Astrocyte (in vitro differentiated cells and primary cell): ENCODE measurements around the gene DOCK10.

Source experiments
- EZH2 ChIP-seq: IDR thresholded peaks from 2 replicates; pipeline ENCODE4 v1.6.1; 2012; ENCODE audit warnings: mild to moderate bottlenecking, low read length, inconsistent platforms; ENCODE audit not compliant: insufficient read depth
- TF ChIP-seq, protein P1 (sequence below): IDR thresholded peaks from 2 replicates; pipeline ENCODE4 v1.5.1; 2011; ENCODE audit warnings: low read depth, mild to moderate bottlenecking, inconsistent platforms, low read length, moderate library complexity; ENCODE audit not compliant: insufficient read depth

DNA sequence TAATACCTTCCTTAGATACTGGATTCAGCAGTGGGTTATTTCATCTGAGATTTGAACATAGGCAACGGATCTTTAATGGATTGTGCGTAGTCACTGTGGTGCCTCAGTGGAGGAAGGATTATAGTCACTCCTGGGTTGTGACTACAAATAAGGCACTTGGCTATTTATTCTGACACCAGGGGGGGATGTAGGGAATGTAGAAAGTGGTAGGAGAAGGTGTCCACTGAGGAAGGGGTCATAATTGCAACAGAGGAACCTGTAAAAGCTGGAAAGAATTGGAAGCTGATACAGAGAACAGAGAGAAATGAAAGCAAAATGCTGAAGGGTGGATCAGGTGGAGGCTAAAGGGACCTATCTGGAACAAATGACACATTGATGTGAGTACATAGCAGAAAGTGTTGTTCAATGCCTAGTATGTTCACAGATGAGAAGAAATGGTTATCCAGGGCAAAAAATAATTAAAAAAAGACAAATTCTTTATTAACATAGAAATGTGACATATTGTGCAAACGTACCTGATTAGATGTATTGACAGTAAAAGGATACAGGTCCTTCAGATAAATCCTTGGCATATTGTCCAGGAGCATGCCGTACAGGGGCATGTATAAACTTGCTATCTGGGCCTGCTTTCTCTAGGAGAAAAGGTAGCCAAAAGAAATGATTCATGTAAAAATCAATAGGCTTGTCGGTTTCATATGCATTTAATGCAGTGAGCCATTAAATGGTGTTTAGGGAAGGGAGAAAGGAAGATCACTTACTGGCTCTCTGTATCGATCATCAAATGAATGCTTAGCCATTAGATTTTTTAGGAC is 234.9 kb downstream of the DOCK10 start:
- TF ChIP-seq EZH2 = no peak
- TF ChIP-seq, protein P1, sequence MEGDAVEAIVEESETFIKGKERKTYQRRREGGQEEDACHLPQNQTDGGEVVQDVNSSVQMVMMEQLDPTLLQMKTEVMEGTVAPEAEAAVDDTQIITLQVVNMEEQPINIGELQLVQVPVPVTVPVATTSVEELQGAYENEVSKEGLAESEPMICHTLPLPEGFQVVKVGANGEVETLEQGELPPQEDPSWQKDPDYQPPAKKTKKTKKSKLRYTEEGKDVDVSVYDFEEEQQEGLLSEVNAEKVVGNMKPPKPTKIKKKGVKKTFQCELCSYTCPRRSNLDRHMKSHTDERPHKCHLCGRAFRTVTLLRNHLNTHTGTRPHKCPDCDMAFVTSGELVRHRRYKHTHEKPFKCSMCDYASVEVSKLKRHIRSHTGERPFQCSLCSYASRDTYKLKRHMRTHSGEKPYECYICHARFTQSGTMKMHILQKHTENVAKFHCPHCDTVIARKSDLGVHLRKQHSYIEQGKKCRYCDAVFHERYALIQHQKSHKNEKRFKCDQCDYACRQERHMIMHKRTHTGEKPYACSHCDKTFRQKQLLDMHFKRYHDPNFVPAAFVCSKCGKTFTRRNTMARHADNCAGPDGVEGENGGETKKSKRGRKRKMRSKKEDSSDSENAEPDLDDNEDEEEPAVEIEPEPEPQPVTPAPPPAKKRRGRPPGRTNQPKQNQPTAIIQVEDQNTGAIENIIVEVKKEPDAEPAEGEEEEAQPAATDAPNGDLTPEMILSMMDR = no peak
